K562 (cell line): ENCODE data around the gene CCL24. TPM values are rescaled to one million over a fixed set of nuclear protein-coding genes. Genes with fewer than 3 reads are reported as not detected.
A peak's percentile ranks its signal among the peaks of the same experiment; 100 is the strongest.

ENCODE experiments used
- CBX3 ChIP-seq, 2 experiments: IDR thresholded peaks; 1 replicate in 1 of 2; 2 replicates in 1 of 2; pipeline ENCODE4 v1.6.1; 2012; ENCODE audit warnings: inconsistent platforms in 2 of 2, low read length in 2 of 2, borderline replicate concordance in 1 of 2, control low read depth in 1 of 2
- CBX5 ChIP-seq: IDR thresholded peaks from 2 replicates; pipeline ENCODE4 v1.6.1; 2014; ENCODE audit warnings: low read depth, borderline replicate concordance
- CLOCK ChIP-seq: fragments of 250-450 bp; sonication (Bioruptor Pico); IDR thresholded peaks from 2 replicates; pipeline ENCODE4 v1.4.0; 2020; ENCODE audit warnings: mild to moderate bottlenecking, moderate library complexity, borderline replicate concordance
- DLX4 ChIP-seq: fragments of 250-450 bp; sonication (Bioruptor Pico); IDR thresholded peaks from 2 replicates; pipeline ENCODE4 v1.6.1; 2021; ENCODE audit warnings: mild to moderate bottlenecking
- EHMT2 ChIP-seq: fragments of 450-650 bp; IDR thresholded peaks from 2 replicates; pipeline ENCODE4 v1.6.1; 2018; ENCODE audit warnings: antibody characterized with exemption
- EZH2 ChIP-seq: IDR thresholded peaks from 2 replicates; pipeline ENCODE4 v1.6.1; 2012; ENCODE audit warnings: low read depth, mild to moderate bottlenecking, inconsistent platforms, low read length, borderline replicate concordance
- HDAC1 ChIP-seq, 2 experiments: fragments of 450-650 bp; IDR thresholded peaks; 2 replicates each; pipeline ENCODE4 v1.6.1; 2016 to 2017; ENCODE audit warnings: inconsistent platforms in 1 of 2, mild to moderate bottlenecking in 1 of 2, moderate library complexity in 1 of 2
- HMBOX1 ChIP-seq: sonication (generic); IDR thresholded peaks from 2 replicates; pipeline ENCODE4 v1.6.1; 2016
- HNRNPK ChIP-seq: fragments of 200-400 bp; formaldehyde crosslinking; IDR thresholded peaks from one replicate; pipeline ENCODE4 v1.6.1; 2018; ENCODE audit warnings: mild to moderate bottlenecking, low read depth, low read length; ENCODE audit not compliant: poor library complexity, severe bottlenecking
- IRF9 ChIP-seq: fragments of 450-650 bp; IDR thresholded peaks from 2 replicates; pipeline ENCODE4 v1.6.1; 2016; ENCODE audit warnings: missing biosample characterization, missing genetic modification characterization
- KDM1A ChIP-seq, 2 experiments: fragments of 450-650 bp; IDR thresholded peaks; 2 replicates each; pipeline ENCODE4 v1.6.1; 2016; ENCODE audit warnings: mild to moderate bottlenecking in 2 of 2
- LARP7 ChIP-seq: fragments of 450-650 bp; IDR thresholded peaks from 2 replicates; pipeline ENCODE4 v1.6.1; 2016
- MITF ChIP-seq: IDR thresholded peaks from 2 replicates; pipeline ENCODE4 v1.6.1; 2014; ENCODE audit warnings: antibody characterized with exemption
- MTF1 ChIP-seq: fragments of 250-450 bp; sonication (Bioruptor Pico); IDR thresholded peaks from 2 replicates; pipeline ENCODE4 v1.9.0; 2021; ENCODE audit warnings: moderate library complexity, mild to moderate bottlenecking, inconsistent platforms, borderline replicate concordance
- PHB2 ChIP-seq: fragments of 450-650 bp; IDR thresholded peaks from 2 replicates; pipeline ENCODE4 v1.6.1; 2017; ENCODE audit warnings: low read depth
- RCOR1 ChIP-seq, 2 experiments: IDR thresholded peaks; 2 replicates each; pipeline ENCODE4 v1.6.1; 2012; ENCODE audit warnings: low read depth in 2 of 2, low read length in 2 of 2, borderline replicate concordance in 1 of 2, improper control_type of control experiment in 1 of 2
- SIX5 ChIP-seq, 2 experiments: IDR thresholded peaks; 2 replicates each; pipeline ENCODE4 v1.6.1; 2011; ENCODE audit warnings: low read length in 2 of 2, borderline replicate concordance in 1 of 2, low read depth in 1 of 2, mild to moderate bottlenecking in 1 of 2, moderate library complexity in 1 of 2; ENCODE audit not compliant: insufficient read depth in 1 of 2
- SRSF9 ChIP-seq: fragments of 200-400 bp; formaldehyde crosslinking; IDR thresholded peaks from 2 replicates; pipeline ENCODE4 v1.6.1; 2017; ENCODE audit warnings: low read depth, low read length, borderline replicate concordance
- SUPT5H ChIP-seq: fragments of 450-650 bp; IDR thresholded peaks from 2 replicates; pipeline ENCODE4 v1.6.1; 2016
- ZBED1 ChIP-seq: IDR thresholded peaks from 2 replicates; pipeline ENCODE4 v1.6.1; 2014
- polyA plus RNA-seq, 8 experiments: library from polyadenylated mRNA; depleted of rRNA in 4 of 8; stranded (reverse) in 5 of 8; unstranded in 3 of 8; fragments of >200 nt; fragmentation: Nextera tagmentation in 2 of 8; fragmentation: Illumina TruSeq in 1 of 8; extraction: Ambion mirVana in 2 of 8; extraction: Trizol in 1 of 8; gene quantifications; 2 replicates each; pipeline versions ENCODE4 v1.2.1 to v1.2.3, GENCODE V29; 2011 to 2014; ENCODE audit warnings: inconsistent platforms in 1 of 8, missing spikeins in 1 of 8
- total RNA-seq, 7 experiments: library from RNA; depleted of rRNA in 6 of 7; stranded (reverse); fragments of >200 nt in 6 of 7; fragmentation: Illumina TruSeq in 2 of 7; extraction: Trizol in 2 of 7; gene quantifications; 2 replicates each; pipeline versions ENCODE4 v1.2.1 to v1.2.3, GENCODE V29; 2011 to 2021; ENCODE audit warnings: low replicate concordance in 1 of 7

The CCL24 gene
- total and polyA plus RNA-seq, 9 of the 15 experiments (the other 6 are each of a cell fraction or from before 2014, with no cell fraction given) = 0.45 to 3.6 (median 0.95) TPM; not detected in 1

GRCh38 chr7:75772081-75773077 lies 41.2 kb downstream of the CCL24 start, which contains the start of gene CCL26 (continued):
- TF ChIP-seq MTF1 (CRISPR knock-in tag) (no peak), EZH2 (no peak), EHMT2 (0 out of 2 replicates have a peak, but pooled peaks have one; percentile 18), MITF (no peak), SRSF9 (no peak), ZBED1 (no peak), CLOCK (CRISPR knock-in tag) (no peak), LARP7 (peak; percentile 68), HNRNPK (no peak), PHB2 (peak; percentile 18; the same call in 1 of the 2 replicates), SIX5 (IDR thresholded peaks at IDR 0.05; ENCODE audit: borderline replicate concordance in 1 of 2, insufficient read depth in 1 of 2, low read depth in 1 of 2, low read length in 2 of 2) (no peak), KDM1A (IDR thresholded peaks at IDR 0.05) (peak; percentile 81 to 88), IRF9 (tag) (0 out of 2 replicates have a peak, but pooled peaks have one; percentile 28), CBX3 (IDR thresholded peaks at IDR 0.05; ENCODE audit: borderline replicate concordance in 1 of 2, low read length in 2 of 2) (peak in 1 of 2 experiments; percentile 74; a peak in 1 of 3 replicates), RCOR1 (IDR thresholded peaks at IDR 0.05; ENCODE audit: borderline replicate concordance in 1 of 2, low read depth in 2 of 2, low read length in 2 of 2) (peak in 1 of 2 experiments; percentile 60; a peak in 1 of 4 replicates), SUPT5H (no peak), CBX5 (no peak), HMBOX1 (no peak; the same call in 1 of the 2 replicates), HDAC1 (IDR thresholded peaks at IDR 0.05) (peak in 1 of 2 experiments; percentile 53; a peak in 1 of 4 replicates), DLX4 (CRISPR knock-in tag) (no peak)
